K562 (cell line): ENCODE measurements around the gene DOCK6. TPM values are rescaled to one million over a fixed set of nuclear protein-coding genes. Genes with fewer than 3 reads are reported as not detected.

Experiments used
- ATAC-seq: fragments of 200-7000 bp; cut with Tn5 transposase; 3 replicates; pipeline ENCODE4 v1.9.1; 2020; ENCODE audit warnings: moderate library complexity
- BruUV-seq: library from RNA; stranded (reverse); fragments of 400-500 nt; replicated peaks from 2 replicates; lab custom pipeline; 2021; lab: Mats Ljungman, UMichigan
- CTCF ChIA-PET: fragments of 300-600 bp; formaldehyde crosslinking; extraction: SDS; loops from one replicate; lab custom pipeline; 2021; ENCODE audit warnings: low intra/inter-chr PET ratio; lab: Yijun Ruan, JAX
- POLR2A ChIA-PET: fragments of 300-600, 350-650 bp; sonication (Branson Sonifier 250); formaldehyde crosslinking; extraction: SDS; loops from one replicate; lab custom pipeline; 2021; ENCODE audit warnings: antibody characterized with exemption, inconsistent platforms; lab: Yijun Ruan, JAX
- DNase-seq, 4 experiments: peaks; one replicate each; pipeline versions ENCODE4 v3.0.0 to v3.0.0-alpha.2; 2011 to 2018; ENCODE audit warnings: low spot score in 3 of 4, mixed read lengths in 3 of 4; ENCODE audit errors: extremely low read depth in 1 of 4
- FAIRE-seq: peaks from 2 replicates; lab custom pipeline; 2011; peaks lifted over from hg19 to GRCh38; lab: Jason Lieb, UNC
- H2AFZ ChIP-seq: 2 replicates; pipeline ENCODE4 v1.6.0; 2011; ENCODE audit warnings: low read depth, low read length, control low read depth, inconsistent platforms
- H3K27ac ChIP-seq: fragments of 200-600 bp; 3 replicates; pipeline ENCODE4 v1.8.0; 2011; ENCODE audit warnings: low read depth, mild to moderate bottlenecking, control low read depth, inconsistent platforms, low read length, moderate library complexity, mixed read lengths; ENCODE audit errors: extremely low read depth
- H3K27me3 ChIP-seq, 2 experiments: fragments of 300-600 bp in 1 of 2; 2 replicates in 1 of 2; 3 replicates in 1 of 2; pipeline versions ENCODE4 v1.6.0 to v1.8.0; 2011; ENCODE audit warnings: inconsistent platforms in 2 of 2, low read length in 2 of 2, mild to moderate bottlenecking in 1 of 2, mixed read lengths in 1 of 2, moderate library complexity in 1 of 2; ENCODE audit not compliant: control insufficient read depth in 2 of 2, insufficient read depth in 2 of 2
- H3K36me3 ChIP-seq: fragments of 300-600 bp; 3 replicates; pipeline ENCODE4 v1.8.0; 2011; ENCODE audit warnings: mild to moderate bottlenecking, low read length, inconsistent platforms; ENCODE audit not compliant: control insufficient read depth, insufficient read depth
- H3K4me1 ChIP-seq, 2 experiments: fragments of 200-600 bp in 1 of 2; replicated peaks in 1 of 2; 2 replicates in 1 of 2; 3 replicates in 1 of 2; pipeline versions ENCODE4 v1.5.1 to v1.8.0; 2011; ENCODE audit warnings: inconsistent platforms in 2 of 2, low read length in 2 of 2, mild to moderate bottlenecking in 1 of 2, mixed read lengths in 1 of 2, moderate library complexity in 1 of 2; ENCODE audit not compliant: control insufficient read depth in 2 of 2, insufficient read depth in 2 of 2
- H3K4me2 ChIP-seq: 2 replicates; pipeline ENCODE4 v1.6.1; 2011; ENCODE audit warnings: low read length, control low read depth, inconsistent platforms, mixed read lengths; ENCODE audit not compliant: insufficient read depth
- H3K4me3 ChIP-seq: fragments of 200-600 bp; sonication (generic), shearing (Covaris generic); 2 replicates; pipeline ENCODE4 v1.5.1; 2016; ENCODE audit warnings: control low read depth, inconsistent platforms
- H3K79me2 ChIP-seq: fragments of 200-600 bp; 3 replicates; pipeline ENCODE4 v1.8.0; 2011; ENCODE audit warnings: low read length, inconsistent platforms; ENCODE audit not compliant: control insufficient read depth, insufficient read depth
- H3K9ac ChIP-seq, 2 experiments: 2 replicates each; pipeline versions ENCODE4 v1.6.0 to v1.6.1; 2011; ENCODE audit warnings: low read depth in 2 of 2, low read length in 2 of 2, control low read depth in 1 of 2, inconsistent platforms in 1 of 2, mild to moderate bottlenecking in 1 of 2, mixed read lengths in 1 of 2; ENCODE audit not compliant: insufficient read depth in 1 of 2
- H3K9me1 ChIP-seq: one replicate; pipeline ENCODE4 v1.6.0; 2011; ENCODE audit warnings: inconsistent platforms, mild to moderate bottlenecking, low read length, moderate library complexity; ENCODE audit not compliant: control insufficient read depth, insufficient read depth
- H3K9me3 ChIP-seq: replicated peaks from 2 replicates; pipeline ENCODE4 v1.5.1; 2011; ENCODE audit warnings: low read depth, low read length, inconsistent platforms; ENCODE audit not compliant: control insufficient read depth, insufficient read depth
- H4K20me1 ChIP-seq: replicated peaks from 2 replicates; pipeline ENCODE4 v1.6.1; 2011; ENCODE audit warnings: low read length, inconsistent platforms, mixed read lengths; ENCODE audit not compliant: control insufficient read depth, insufficient read depth
- ATF3 ChIP-seq, 2 experiments: fragments of 450-650 bp in 1 of 2; sonication (generic) in 1 of 2; formaldehyde crosslinking in 1 of 2; IDR thresholded peaks in 1 of 2; conservative IDR thresholded peaks in 1 of 2; 2 replicates each; pipeline versions ENCODE4 v1.6.1 to v1.8.1; 2016 to 2023; ENCODE audit warnings: mild to moderate bottlenecking in 2 of 2, moderate library complexity in 2 of 2, inconsistent platforms in 1 of 2, missing genetic modification reagents in 1 of 2
- CTCF ChIP-seq, 3 experiments: IDR thresholded peaks in 2 of 3; conservative IDR thresholded peaks in 1 of 3; 2 replicates each; pipeline ENCODE4 v1.5.1; 2011 to 2012; ENCODE audit warnings: low read length in 3 of 3, mild to moderate bottlenecking in 3 of 3, control low read depth in 2 of 3, improper control_type of control experiment in 1 of 3, inconsistent platforms in 1 of 3, low read depth in 1 of 3, mixed read lengths in 1 of 3, moderate library complexity in 1 of 3; ENCODE audit not compliant: insufficient read depth in 2 of 3
- EGR1 ChIP-seq: fragments of 450-650 bp; conservative IDR thresholded peaks from 2 replicates; pipeline ENCODE4 v1.6.1; 2017; ENCODE audit warnings: mild to moderate bottlenecking
- REST ChIP-seq, 2 experiments: fragments of 450-650 bp; formaldehyde crosslinking in 1 of 2; IDR thresholded peaks; 2 replicates each; pipeline versions ENCODE4 v1.4.0 to v1.6.1; 2014 to 2020; ENCODE audit warnings: mild to moderate bottlenecking in 2 of 2, borderline replicate concordance in 1 of 2, low read depth in 1 of 2
- ZNF224 ChIP-seq: sonication (generic); formaldehyde crosslinking; IDR thresholded peaks from 2 replicates; pipeline ENCODE4 v1.8.0; 2022; ENCODE audit warnings: mild to moderate bottlenecking, missing genetic modification reagents
- WGBS: fragments of 100-300 bp; shearing (Covaris generic); methylation state at CpG from one replicate; pipeline ENCODE4 v1.1.6; 2016; ENCODE audit warnings: low coverage, mixed read lengths; ENCODE audit not compliant: insufficient coverage; ENCODE audit errors: missing lambda C conversion rate; 5-methylcytosine and 5-hydroxymethylcytosine counted together
- in situ Hi-C: fragments of 300-500 bp; cut with MboI; formaldehyde crosslinking; loops from 4 replicates; pipeline ENCODE4 v1.15.0; 2018; ENCODE audit warnings: inconsistent platforms, mixed read lengths
- intact Hi-C: fragments of 100-400 bp; cut with micrococcal nuclease; formaldehyde crosslinking; loops from 2 replicates; pipeline ENCODE4 v1.14.2; 2022
- polyA plus RNA-seq, 8 experiments: library from polyadenylated mRNA; depleted of rRNA in 4 of 8; stranded (reverse) in 5 of 8; unstranded in 3 of 8; fragments of >200 nt; fragmentation: Nextera tagmentation in 2 of 8; fragmentation: Illumina TruSeq in 1 of 8; extraction: Ambion mirVana in 2 of 8; extraction: Trizol in 1 of 8; gene quantifications; 2 replicates each; pipeline versions ENCODE4 v1.2.1 to v1.2.3, GENCODE V29; 2011 to 2014; ENCODE audit warnings: inconsistent platforms in 1 of 8, missing spikeins in 1 of 8
- total RNA-seq, 7 experiments: library from RNA; depleted of rRNA in 6 of 7; stranded (reverse); fragments of >200 nt in 6 of 7; fragmentation: Illumina TruSeq in 2 of 7; extraction: Trizol in 2 of 7; gene quantifications; 2 replicates each; pipeline versions ENCODE4 v1.2.1 to v1.2.3, GENCODE V29; 2011 to 2021; ENCODE audit warnings: low replicate concordance in 1 of 7

Gene DOCK6
- total and polyA plus RNA-seq, 9 of the 15 experiments (the other 6 are each of a cell fraction or from before 2014, with no cell fraction given), result 0.35 to 19.3 (median 3.8) TPM

GRCh38 chr19:11286312-11286974, 24.1 kb upstream of the DOCK6 start:
- BruUV-seq, result no TSS peak
- TF ChIP-seq ATF3 (IDR thresholded peaks at IDR 0.05) (peak; percentile 31; the same call in 1 of the 2 replicates), ATF3 (CRISPR knock-in tag; conservative IDR thresholded peaks at IDR 0.05) (no peak), REST (IDR thresholded peaks at IDR 0.05; ENCODE audit: borderline replicate concordance) (peak; percentile 11; the same call in 1 of the 2 replicates), REST (CRISPR knock-in tag; IDR thresholded peaks at IDR 0.05; ENCODE audit: low read depth) (no peak), CTCF (IDR thresholded peaks at IDR 0.05 in 2 of 3, conservative IDR thresholded peaks at IDR 0.05 in 1 of 3; ENCODE audit: insufficient read depth in 2 of 3, low read depth in 1 of 3, low read length in 3 of 3) (peak in 1 of 3 experiments; percentile 43; a peak in 2 of 6 replicates), ZNF224 (CRISPR knock-in tag) (no peak), EGR1 (peak; percentile 78)

More at GRCh38 chr19:11286312-11286974, 24.1 kb upstream of the DOCK6 start:
- 2% methylated on average over 6 of the region's 6 CpGs for WGBS
- FAIRE-seq, result no peak
- Histone ChIP-seq H2AFZ (peak overlapping the region; percentile 31; the same call in 1 of the 2 replicates), H3K36me3 (no peaks in the 10 kb centered on the region), H3K9ac (no peak overlapping the region), H3K9me1 (no peaks in the 10 kb centered on the region), H3K4me2 (no peak overlapping the region), H3K4me3 (no peak overlapping the region), H3K27me3 (peaks cover 4 to 11% of the 10 kb centered on the region in 2 experiments; a peak in 4 of 5 replicates), H3K79me2 (no peaks in the 10 kb centered on the region), H3K4me1 (no peaks in the 10 kb centered on the region; a peak in 1 of 5 replicates), H3K9me3 (no peaks in the 10 kb centered on the region), H3K27ac (no peak overlapping the region), H4K20me1 (no peaks in the 10 kb centered on the region)
- no peak; the same call in 1 of the 3 replicates for ATAC-seq
- POLR2A ChIA-PET, result interaction anchor here (0.7 kb wide), 2 partner anchors 196 to 1128 kb away, joined by 3 to 4 read pairs; no protein-coding TSS in a partner anchor
- CTCF ChIA-PET, result interaction anchor here (0.6 to 0.8 kb wide), 2 partner anchors 24 to 149 kb away, joined by 3 to 4 read pairs; no protein-coding TSS in a partner anchor
- in situ Hi-C loops (no loop called here), intact Hi-C loops (no loop called here)
- no peak for DNase-seq
